GM13976 (cell line): ENCODE data around the gene ARMC5.

ENCODE experiments used
- DNase-seq: peaks from one replicate; pipeline ENCODE4 v3.0.0; 2012; ENCODE audit warnings: low spot score
- in situ Hi-C: fragments of 300-500 bp; cut with MboI; formaldehyde crosslinking; loops from one replicate; pipeline ENCODE4 v1.12.0; 2022; ENCODE audit warnings: low sequenced_read_pairs, mixed read lengths, inconsistent platforms; ENCODE audit not compliant: unreplicated experiment
- TF ChIP-seq, protein P1 (sequence below): IDR thresholded peaks from 2 replicates; pipeline ENCODE4 v1.5.1; 2012; ENCODE audit warnings: borderline replicate concordance, mild to moderate bottlenecking; ENCODE audit not compliant: insufficient read depth; ENCODE audit errors: extremely low read depth, missing control alignments, control extremely low read depth

ARMC5 gene, protein sequence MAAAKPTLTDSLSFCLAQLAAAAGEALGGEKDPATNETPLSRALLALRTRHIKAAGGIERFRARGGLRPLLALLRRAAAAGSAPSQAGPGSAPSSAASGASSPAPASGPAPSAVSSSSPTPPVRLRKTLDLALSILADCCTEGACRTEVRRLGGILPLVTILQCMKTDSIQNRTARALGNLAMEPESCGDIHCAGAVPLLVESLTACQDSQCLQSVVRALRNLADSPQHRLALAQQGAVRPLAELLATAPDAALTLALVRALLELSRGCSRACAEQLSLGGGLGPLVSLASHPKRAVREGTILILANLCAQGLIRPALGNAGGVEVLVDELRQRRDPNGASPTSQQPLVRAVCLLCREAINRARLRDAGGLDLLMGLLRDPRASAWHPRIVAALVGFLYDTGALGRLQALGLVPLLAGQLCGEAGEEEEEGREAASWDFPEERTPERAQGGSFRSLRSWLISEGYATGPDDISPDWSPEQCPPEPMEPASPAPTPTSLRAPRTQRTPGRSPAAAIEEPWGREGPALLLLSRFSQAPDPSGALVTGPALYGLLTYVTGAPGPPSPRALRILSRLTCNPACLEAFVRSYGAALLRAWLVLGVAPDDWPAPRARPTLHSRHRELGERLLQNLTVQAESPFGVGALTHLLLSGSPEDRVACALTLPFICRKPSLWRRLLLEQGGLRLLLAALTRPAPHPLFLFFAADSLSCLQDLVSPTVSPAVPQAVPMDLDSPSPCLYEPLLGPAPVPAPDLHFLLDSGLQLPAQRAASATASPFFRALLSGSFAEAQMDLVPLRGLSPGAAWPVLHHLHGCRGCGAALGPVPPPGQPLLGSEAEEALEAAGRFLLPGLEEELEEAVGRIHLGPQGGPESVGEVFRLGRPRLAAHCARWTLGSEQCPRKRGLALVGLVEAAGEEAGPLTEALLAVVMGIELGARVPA

DNA sequence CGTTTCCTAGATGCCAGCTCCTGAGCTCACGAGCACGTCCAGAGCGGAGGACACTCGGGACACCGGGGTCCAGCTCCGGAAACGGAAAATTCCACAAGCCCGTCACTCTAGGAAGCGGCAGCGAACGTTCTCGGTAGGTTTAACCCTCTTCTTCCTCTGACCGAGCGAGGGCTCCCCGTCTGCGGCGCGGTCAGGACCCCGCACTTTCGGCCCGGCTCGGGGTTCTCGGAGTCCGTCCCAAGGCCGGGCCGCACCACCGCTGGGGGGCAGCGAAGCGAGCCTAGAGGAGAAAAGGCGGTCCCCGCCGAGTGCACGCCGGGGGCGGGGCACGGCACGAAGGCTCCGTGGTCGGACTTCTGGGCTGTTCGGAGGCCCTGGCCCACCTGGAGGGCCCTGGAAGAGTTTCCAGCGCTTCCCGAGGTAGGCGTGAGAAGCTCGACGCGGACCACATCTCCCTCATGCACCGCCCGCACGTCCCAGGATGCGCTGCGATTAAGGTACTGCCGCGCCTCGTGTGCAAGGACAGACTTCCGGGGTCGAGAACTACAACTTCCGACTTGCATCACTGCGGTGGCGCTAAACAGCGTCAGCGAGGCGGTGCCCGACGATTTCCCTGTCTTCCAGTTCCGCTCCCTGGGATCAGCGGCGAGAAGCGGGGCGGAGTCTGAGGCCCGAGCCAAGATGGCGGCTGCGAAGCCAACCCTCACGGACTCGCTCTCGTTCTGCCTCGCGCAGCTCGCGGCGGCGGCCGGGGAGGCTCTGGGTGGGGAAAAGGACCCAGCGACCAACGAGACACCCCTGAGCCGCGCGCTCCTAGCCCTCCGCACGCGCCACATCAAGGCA lies at the start of gene ARMC5:
ARMC5 (plus strand) TSS at position 658 of the 843 bp plus-strand sequence; CDS start at position 682, 24 bp downstream.
- TF ChIP-seq, protein P1, sequence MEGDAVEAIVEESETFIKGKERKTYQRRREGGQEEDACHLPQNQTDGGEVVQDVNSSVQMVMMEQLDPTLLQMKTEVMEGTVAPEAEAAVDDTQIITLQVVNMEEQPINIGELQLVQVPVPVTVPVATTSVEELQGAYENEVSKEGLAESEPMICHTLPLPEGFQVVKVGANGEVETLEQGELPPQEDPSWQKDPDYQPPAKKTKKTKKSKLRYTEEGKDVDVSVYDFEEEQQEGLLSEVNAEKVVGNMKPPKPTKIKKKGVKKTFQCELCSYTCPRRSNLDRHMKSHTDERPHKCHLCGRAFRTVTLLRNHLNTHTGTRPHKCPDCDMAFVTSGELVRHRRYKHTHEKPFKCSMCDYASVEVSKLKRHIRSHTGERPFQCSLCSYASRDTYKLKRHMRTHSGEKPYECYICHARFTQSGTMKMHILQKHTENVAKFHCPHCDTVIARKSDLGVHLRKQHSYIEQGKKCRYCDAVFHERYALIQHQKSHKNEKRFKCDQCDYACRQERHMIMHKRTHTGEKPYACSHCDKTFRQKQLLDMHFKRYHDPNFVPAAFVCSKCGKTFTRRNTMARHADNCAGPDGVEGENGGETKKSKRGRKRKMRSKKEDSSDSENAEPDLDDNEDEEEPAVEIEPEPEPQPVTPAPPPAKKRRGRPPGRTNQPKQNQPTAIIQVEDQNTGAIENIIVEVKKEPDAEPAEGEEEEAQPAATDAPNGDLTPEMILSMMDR = peak; percentile 64
- in situ Hi-C loops = loop anchor here (10.0 kb wide), 1 partner anchor 406 kb away; no protein-coding TSS in a partner anchor
- DNase-seq = peak; percentile 92

DNA sequence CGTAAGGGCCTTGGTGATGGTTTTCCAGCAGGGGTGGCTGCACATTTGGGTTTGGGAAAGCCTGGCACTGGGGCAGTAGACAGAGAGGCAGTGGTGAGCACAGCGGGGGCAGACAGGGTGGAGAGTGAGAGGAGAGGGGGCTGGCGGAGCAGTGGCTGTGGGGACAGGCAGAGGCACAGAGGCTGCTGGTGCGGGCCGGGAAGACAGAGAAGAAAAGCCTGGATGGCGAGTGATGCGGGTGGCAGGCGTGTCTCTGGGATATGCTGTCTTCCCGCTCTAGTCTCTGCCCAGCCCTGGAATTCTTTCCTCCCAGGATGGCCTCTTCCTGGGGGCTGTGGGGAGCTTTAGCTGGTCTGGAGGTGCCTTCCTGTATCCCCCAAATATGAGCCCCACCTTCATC lies 49.2 kb upstream of the ARMC5 start:
- DNase-seq = no peak
- in situ Hi-C loops = no loop called here
- TF ChIP-seq, protein P1 = no peak

DNA sequence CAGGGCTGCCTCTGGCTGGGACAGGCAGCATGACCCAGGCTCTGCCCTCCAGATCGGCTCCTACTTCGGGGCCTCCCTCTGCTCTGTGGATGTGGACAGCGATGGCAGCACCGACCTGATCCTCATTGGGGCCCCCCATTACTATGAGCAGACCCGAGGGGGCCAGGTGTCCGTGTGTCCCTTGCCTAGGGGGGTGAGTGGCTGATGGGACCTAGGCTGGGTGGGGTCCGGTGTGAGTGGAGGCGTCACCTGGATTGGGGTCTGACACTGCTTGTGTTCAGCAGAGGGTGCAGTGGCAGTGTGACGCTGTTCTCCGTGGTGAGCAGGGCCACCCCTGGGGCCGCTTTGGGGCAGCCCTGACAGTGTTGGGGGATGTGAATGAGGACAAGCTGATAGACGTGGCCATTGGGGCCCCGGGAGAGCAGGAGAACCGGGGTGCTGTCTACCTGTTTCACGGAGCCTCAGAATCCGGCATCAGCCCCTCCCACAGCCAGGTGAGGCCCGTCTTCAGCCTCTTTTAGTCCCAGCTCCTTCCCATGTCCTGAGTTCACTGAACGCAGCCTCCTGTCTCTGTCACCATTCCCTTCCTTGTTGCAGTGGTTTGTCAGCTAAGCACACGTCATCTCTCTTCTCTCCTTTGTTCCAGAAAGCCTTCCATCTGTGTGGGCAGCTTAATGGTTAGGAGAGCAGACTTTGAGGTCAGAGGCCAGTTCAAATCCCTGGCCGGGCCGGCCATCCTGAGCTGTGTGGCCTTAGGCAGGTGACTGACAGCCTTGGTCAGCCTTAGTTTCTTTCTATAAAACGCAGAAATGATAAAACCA lies 48.1 kb upstream of the ARMC5 start:
- TF ChIP-seq, protein P1 = no peak
- in situ Hi-C loops = no loop called here
- no peak for DNase-seq

DNA sequence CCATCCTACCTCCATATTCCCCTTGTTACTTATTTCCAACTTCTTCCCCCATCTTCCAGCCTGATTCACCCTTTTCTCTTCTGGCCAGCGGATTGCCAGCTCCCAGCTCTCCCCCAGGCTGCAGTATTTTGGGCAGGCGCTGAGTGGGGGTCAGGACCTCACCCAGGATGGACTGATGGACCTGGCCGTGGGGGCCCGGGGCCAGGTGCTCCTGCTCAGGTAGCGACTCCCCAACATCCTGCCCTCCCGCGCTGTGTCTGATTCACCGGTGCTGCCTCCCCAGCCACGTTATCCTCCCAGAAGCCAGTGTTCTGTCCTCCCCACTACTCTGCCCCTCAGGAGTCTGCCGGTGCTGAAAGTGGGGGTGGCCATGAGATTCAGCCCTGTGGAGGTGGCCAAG lies 46.6 kb upstream of the ARMC5 start:
- in situ Hi-C loops = no loop called here
- DNase-seq = no peak

DNA sequence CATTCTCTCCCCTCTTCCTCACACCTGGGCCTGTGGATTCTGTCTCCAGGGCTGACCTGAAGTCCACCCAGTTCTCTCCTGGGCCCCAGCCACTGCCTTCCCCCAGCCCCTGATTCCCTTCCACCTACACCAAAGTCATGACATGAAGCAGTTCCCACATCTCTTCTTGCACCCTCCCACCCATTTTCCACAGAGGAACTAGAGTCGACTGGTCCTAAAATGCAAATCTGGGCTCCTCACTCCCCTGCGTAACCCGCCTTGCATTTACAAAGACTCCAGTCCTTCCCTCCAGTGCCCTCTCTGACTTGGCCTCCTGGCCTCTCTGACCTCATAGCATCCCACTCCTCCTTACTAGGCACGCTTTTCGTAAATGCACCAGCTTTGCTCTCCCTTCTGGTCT lies 45.9 kb upstream of the ARMC5 start:
- TF ChIP-seq, protein P1 = no peak
- in situ Hi-C loops = no loop called here
- DNase-seq = no peak

More for the DNA sequence above, 46.6 kb upstream of the ARMC5 start:
- TF ChIP-seq, protein P1 = no peak
